Measurements from ENCODE around the gene INPP4B. TPM values are rescaled to one million over a fixed set of nuclear protein-coding genes. Genes with fewer than 3 reads are reported as not detected.

Gene INPP4B
- total and polyA plus RNA-seq, 2 of the 4 experiments (the other 2 are of a cell fraction): 1.8 to 14.0 TPM

DNA sequence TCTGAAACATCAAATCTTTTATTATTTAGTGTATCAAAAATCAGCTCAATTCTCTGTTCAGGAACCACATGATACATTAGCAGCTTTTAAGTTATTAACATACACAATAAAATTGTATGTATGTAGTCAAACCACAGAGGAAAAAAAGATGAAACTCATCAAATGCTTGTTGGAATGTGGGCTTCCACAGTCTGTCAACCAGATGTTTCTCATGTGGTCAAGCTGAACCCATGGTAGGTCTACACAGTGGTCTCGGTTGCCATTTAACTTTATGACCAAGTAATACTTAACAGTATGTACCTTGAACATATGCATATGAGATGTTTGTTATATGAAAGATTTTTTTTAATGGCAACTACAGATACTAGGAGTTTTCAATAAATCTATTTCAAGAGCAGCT lies 781.9 kb downstream of the INPP4B start:
- Histone ChIP-seq H3K27me3 (ENCODE audit: control insufficient read depth, insufficient read depth, low read length) (no peaks in the 10 kb centered on the region), H4K8ac (ENCODE audit: low read depth in 2 of 2, low read length in 2 of 2) (no peak overlapping the region), H4K5ac (ENCODE audit: low read depth, low read length) (no peak overlapping the region), H2AK9ac (replicated peaks; ENCODE audit: low read depth, low read length, poor library complexity) (no peak overlapping the region), H3K14ac (replicated peaks; ENCODE audit: low read depth, low read length) (no peak overlapping the region), H3K4me1 (ENCODE audit: control insufficient read depth, insufficient read depth, low read length) (no peaks in the 10 kb centered on the region), H3K9ac (ENCODE audit: low read depth, low read length) (no peak overlapping the region), H3K4me3 (ENCODE audit: insufficient read depth, low read depth, low read length) (no peak overlapping the region), H2AK5ac (ENCODE audit: low read depth, low read length) (no peak overlapping the region), H2BK15ac (ENCODE audit: low read depth, low read length) (no peak overlapping the region), H3K4me2 (ENCODE audit: low read depth, low read length) (no peak overlapping the region), H2AFZ (replicated peaks; ENCODE audit: low read length, poor library complexity) (no peak overlapping the region), H3K23ac (ENCODE audit: low read depth, low read length) (no peak overlapping the region), H3K9me1 (ENCODE audit: insufficient read depth, low read length) (0 out of 2 replicates have a peak, but pooled peaks cover 2% of the 10 kb centered on the region), H4K91ac (ENCODE audit: insufficient read depth, low read depth, low read length) (no peak overlapping the region), H2BK5ac (ENCODE audit: low read depth, low read length, poor library complexity, severe bottlenecking) (no peak overlapping the region), H3K4ac (ENCODE audit: low read depth, low read length) (no peak overlapping the region), H3K18ac (ENCODE audit: low read depth, low read length) (no peak overlapping the region), H4K20me1 (ENCODE audit: insufficient read depth, low read length) (no peaks in the 10 kb centered on the region), H3K9me3 (ENCODE audit: control insufficient read depth, insufficient read depth, low read length) (no peaks in the 10 kb centered on the region), H3K36me3 (ENCODE audit: control insufficient read depth, insufficient read depth, low read length) (no peaks in the 10 kb centered on the region), H3K56ac (ENCODE audit: extremely low read depth, insufficient read depth, low read length) (no peak overlapping the region), H2BK120ac (ENCODE audit: low read depth, low read length) (no peak overlapping the region), H3K27ac (ENCODE audit: insufficient read depth, low read length) (no peak overlapping the region), H2BK20ac (ENCODE audit: low read depth, low read length) (no peak overlapping the region), H3K79me1 (ENCODE audit: low read depth in 1 of 2, low read length in 2 of 2) (no peaks in the 10 kb centered on the region)
- in situ Hi-C loops (cut with MboI; ENCODE audit: low sequenced_read_pairs): no loop called here
- WGBS, 2 experiments (ENCODE audit: extremely low coverage in 2 of 2, insufficient read length in 1 of 2): no CpG with 5 or more reads among the region's 1 CpG
- intact Hi-C loops (cut with micrococcal nuclease): no loop called here
- BruUV-seq (replicated peaks): no TSS peak
- TF ChIP-seq, protein P1, sequence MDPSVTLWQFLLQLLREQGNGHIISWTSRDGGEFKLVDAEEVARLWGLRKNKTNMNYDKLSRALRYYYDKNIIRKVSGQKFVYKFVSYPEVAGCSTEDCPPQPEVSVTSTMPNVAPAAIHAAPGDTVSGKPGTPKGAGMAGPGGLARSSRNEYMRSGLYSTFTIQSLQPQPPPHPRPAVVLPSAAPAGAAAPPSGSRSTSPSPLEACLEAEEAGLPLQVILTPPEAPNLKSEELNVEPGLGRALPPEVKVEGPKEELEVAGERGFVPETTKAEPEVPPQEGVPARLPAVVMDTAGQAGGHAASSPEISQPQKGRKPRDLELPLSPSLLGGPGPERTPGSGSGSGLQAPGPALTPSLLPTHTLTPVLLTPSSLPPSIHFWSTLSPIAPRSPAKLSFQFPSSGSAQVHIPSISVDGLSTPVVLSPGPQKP (IDR thresholded peaks at IDR 0.05; ENCODE audit: borderline replicate concordance, low read depth, low read length): no peak
- TF ChIP-seq NFE2L2 (IDR thresholded peaks at IDR 0.05; ENCODE audit: low read depth, low read length) (no peak), RAD21 (IDR thresholded peaks at IDR 0.05; ENCODE audit: low read length) (no peak), SMC3 (IDR thresholded peaks at IDR 0.05; ENCODE audit: low read depth, low read length) (no peak), RCOR1 (IDR thresholded peaks at IDR 0.05; ENCODE audit: insufficient replicate concordance, low read length) (no peak), MXI1 (IDR thresholded peaks at IDR 0.05; ENCODE audit: borderline replicate concordance, low read depth, low read length) (no peak), POLR2A (IDR thresholded peaks at IDR 0.05; ENCODE audit: low read depth, low read length) (no peak), CHD1 (IDR thresholded peaks at IDR 0.05; ENCODE audit: low read depth, low read length) (no peak), FOS (IDR thresholded peaks at IDR 0.05; ENCODE audit: low read depth, low read length) (no peak), MAZ (IDR thresholded peaks at IDR 0.05; ENCODE audit: borderline replicate concordance, low read depth, low read length) (no peak), CEBPB (IDR thresholded peaks at IDR 0.05; ENCODE audit: low read depth, low read length) (no peak), BHLHE40 (IDR thresholded peaks at IDR 0.05; ENCODE audit: low read depth, low read length) (no peak)
- TF ChIP-seq, protein P2, sequence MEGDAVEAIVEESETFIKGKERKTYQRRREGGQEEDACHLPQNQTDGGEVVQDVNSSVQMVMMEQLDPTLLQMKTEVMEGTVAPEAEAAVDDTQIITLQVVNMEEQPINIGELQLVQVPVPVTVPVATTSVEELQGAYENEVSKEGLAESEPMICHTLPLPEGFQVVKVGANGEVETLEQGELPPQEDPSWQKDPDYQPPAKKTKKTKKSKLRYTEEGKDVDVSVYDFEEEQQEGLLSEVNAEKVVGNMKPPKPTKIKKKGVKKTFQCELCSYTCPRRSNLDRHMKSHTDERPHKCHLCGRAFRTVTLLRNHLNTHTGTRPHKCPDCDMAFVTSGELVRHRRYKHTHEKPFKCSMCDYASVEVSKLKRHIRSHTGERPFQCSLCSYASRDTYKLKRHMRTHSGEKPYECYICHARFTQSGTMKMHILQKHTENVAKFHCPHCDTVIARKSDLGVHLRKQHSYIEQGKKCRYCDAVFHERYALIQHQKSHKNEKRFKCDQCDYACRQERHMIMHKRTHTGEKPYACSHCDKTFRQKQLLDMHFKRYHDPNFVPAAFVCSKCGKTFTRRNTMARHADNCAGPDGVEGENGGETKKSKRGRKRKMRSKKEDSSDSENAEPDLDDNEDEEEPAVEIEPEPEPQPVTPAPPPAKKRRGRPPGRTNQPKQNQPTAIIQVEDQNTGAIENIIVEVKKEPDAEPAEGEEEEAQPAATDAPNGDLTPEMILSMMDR (conservative IDR thresholded peaks at IDR 0.05; ENCODE audit: low read depth, low read length): no peak
- TF ChIP-seq, protein P3, sequence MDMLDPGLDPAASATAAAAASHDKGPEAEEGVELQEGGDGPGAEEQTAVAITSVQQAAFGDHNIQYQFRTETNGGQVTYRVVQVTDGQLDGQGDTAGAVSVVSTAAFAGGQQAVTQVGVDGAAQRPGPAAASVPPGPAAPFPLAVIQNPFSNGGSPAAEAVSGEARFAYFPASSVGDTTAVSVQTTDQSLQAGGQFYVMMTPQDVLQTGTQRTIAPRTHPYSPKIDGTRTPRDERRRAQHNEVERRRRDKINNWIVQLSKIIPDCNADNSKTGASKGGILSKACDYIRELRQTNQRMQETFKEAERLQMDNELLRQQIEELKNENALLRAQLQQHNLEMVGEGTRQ (IDR thresholded peaks at IDR 0.05; ENCODE audit: low read depth, low read length): no peak
- ATAC-seq (ENCODE audit: low read depth): no peak
- ChIA-PET POLR2A (ENCODE audit: unreplicated experiment) (interaction anchor here (0.6 kb wide), 1 partner anchor 10 kb away, joined by 3 read pairs; no protein-coding TSS in a partner anchor), CTCF (no interaction called here)
- DNase-seq: no peak
- dilution Hi-C loops (cut with HindIII; ENCODE audit: low sequenced_read_pairs, unreplicated experiment): no loop called here
